Lower leg skin (tissue), 4 donors: Measurements from ENCODE around the gene CCDC40. TPM values are rescaled to one million over a fixed set of nuclear protein-coding genes. Genes with fewer than 3 reads are reported as not detected.

Source experiments
- DNase-seq, 2 donors: peaks; one replicate each; pipeline ENCODE4 v3.0.0-alpha.2; 2019; ENCODE audit warnings: low spot score in 2 of 2
- H3K4me3 ChIP-seq: fragments of 200-600 bp; sonication (generic); 2 replicates; pipeline ENCODE4 v1.5.1; 2017; ENCODE audit warnings: mild to moderate bottlenecking, low read depth; ENCODE audit not compliant: poor library complexity, severe bottlenecking
- POLR2A ChIP-seq, 2 donors: fragments of 450-650 bp; IDR thresholded peaks; one replicate each; pipeline ENCODE4 v1.6.1; 2016 to 2017; ENCODE audit warnings: antibody characterized with exemption in 2 of 2, mild to moderate bottlenecking in 1 of 2, moderate library complexity in 1 of 2
- WGBS, 2 donors: methylation state at CpG; one replicate each; pipeline ENCODE4 v1.1.5; 2018; 5-methylcytosine and 5-hydroxymethylcytosine counted together
- intact Hi-C: fragments of 100-400 bp; cut with DNase I; formaldehyde crosslinking; loops from one replicate; pipeline ENCODE4 v1.15.0; 2023; ENCODE audit warnings: low total_unique reads
- total RNA-seq, 4 donors: library from RNA; depleted of rRNA; stranded (reverse); fragments of >200 nt; gene quantifications; one replicate each; pipeline ENCODE4 v1.1.0, GENCODE V29; 2016
- TF ChIP-seq, protein P1 (sequence below), 3 donors: fragments of 450-650 bp; IDR thresholded peaks; one replicate each; pipeline ENCODE4 v1.5.1; 2016; ENCODE audit warnings: antibody characterized with exemption in 3 of 3, mild to moderate bottlenecking in 3 of 3, moderate library complexity in 2 of 3

CCDC40 gene
- total RNA-seq, 4 donors from 2014 or later = 1.2 to 5.8 (median 2.1) TPM

GRCh38 chr17:80008383-80008840, 28.0 kb upstream of the CCDC40 start:
- no peak overlapping the region for H3K4me3 ChIP-seq
- 16 to 22% methylated on average over 10 to 17 of the region's 17 CpGs for WGBS, 2 donors
- TF ChIP-seq, protein P1, sequence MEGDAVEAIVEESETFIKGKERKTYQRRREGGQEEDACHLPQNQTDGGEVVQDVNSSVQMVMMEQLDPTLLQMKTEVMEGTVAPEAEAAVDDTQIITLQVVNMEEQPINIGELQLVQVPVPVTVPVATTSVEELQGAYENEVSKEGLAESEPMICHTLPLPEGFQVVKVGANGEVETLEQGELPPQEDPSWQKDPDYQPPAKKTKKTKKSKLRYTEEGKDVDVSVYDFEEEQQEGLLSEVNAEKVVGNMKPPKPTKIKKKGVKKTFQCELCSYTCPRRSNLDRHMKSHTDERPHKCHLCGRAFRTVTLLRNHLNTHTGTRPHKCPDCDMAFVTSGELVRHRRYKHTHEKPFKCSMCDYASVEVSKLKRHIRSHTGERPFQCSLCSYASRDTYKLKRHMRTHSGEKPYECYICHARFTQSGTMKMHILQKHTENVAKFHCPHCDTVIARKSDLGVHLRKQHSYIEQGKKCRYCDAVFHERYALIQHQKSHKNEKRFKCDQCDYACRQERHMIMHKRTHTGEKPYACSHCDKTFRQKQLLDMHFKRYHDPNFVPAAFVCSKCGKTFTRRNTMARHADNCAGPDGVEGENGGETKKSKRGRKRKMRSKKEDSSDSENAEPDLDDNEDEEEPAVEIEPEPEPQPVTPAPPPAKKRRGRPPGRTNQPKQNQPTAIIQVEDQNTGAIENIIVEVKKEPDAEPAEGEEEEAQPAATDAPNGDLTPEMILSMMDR (IDR thresholded peaks at IDR 0.05) = peak in 1 of 3 donors; percentile 90
- no peak for TF ChIP-seq POLR2A (IDR thresholded peaks at IDR 0.05)
- intact Hi-C loops = loop anchor here (5.0 kb wide), 1 partner anchor 39 kb away; no protein-coding TSS in a partner anchor
- DNase-seq = peak; percentile 73 to 95

DNA sequence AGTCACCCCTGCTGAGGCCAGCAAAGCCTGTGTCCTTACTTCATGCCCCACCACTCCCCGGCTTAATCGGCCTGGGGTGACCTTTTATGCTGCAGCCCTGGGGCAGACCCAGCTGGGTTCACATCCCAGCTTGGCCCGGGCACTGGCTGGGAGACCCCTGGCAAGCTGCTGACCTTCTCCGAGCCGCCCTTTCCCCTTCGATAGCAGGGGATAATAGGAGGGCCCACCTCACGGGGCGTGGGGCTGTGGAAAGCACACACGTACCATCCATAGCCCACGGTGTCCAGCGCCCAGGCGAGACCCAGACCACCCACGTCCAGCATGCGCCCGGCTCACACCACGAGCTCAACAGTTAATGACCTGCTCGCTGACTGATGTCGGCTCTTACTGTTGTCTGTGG, 27.6 kb upstream of the CCDC40 start:
- DNase-seq = no peak
- TF ChIP-seq, protein P1 (IDR thresholded peaks at IDR 0.05) = no peak
- no peak for TF ChIP-seq POLR2A (IDR thresholded peaks at IDR 0.05)
- 85 to 92% methylated on average over 7 to 17 of the region's 18 CpGs for WGBS, 2 donors
- intact Hi-C loops = loop anchor here (5.0 kb wide), 1 partner anchor 38 kb away; no protein-coding TSS in a partner anchor
- H3K4me3 ChIP-seq = no peak overlapping the region

- WGBS, 2 donors = 89 to 92% methylated on average over 26 to 33 of the region's 34 CpGs
- intact Hi-C loops = loop anchor here (5.0 kb wide), 1 partner anchor 38 kb away; no protein-coding TSS in a partner anchor
- TF ChIP-seq, protein P1 (IDR thresholded peaks at IDR 0.05) = no peak
- TF ChIP-seq POLR2A (IDR thresholded peaks at IDR 0.05) = no peak
- DNase-seq = no peak
- no peak overlapping the region for H3K4me3 ChIP-seq
Observed at GRCh38 chr17:80009391-80010282, 26.8 kb upstream of the CCDC40 start.

GRCh38 chr17:80010283-80010858, 26.1 kb upstream of the CCDC40 start:
- intact Hi-C loops = no loop called here
- DNase-seq = no peak
- TF ChIP-seq POLR2A (IDR thresholded peaks at IDR 0.05) = no peak
- TF ChIP-seq, protein P1 (IDR thresholded peaks at IDR 0.05) = no peak
- no peak overlapping the region for H3K4me3 ChIP-seq
- WGBS, 2 donors = 92 to 93% methylated on average over 24 to 33 of the region's 33 CpGs

DNA sequence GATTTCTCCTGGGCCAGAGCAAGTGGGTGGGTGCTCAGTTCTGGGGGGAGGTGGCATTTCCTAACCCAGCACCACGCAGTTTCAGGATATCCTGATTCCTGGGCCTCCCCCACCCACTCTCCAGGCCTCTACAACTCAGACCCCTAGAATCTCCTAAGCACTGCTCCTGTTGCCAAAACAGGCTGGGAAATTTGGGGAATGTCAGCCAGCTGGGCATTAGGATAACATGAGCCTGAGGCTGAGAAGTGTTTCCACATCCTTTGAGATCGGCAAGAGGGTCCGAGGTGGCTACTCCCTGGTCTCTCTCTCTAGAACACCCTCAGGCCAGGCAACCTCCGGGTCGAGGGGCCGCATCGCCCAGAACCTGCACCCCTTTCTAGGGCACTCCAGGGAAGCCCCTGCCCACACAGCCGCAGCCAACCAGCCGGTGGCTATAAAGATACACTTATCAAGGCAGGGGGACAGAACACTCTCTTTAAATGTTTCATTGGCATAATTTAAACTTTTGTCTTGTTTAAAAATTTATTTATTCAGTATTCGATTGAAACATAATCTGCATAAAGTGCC, 24.4 kb upstream of the CCDC40 start:
- no peak for TF ChIP-seq POLR2A (IDR thresholded peaks at IDR 0.05)
- TF ChIP-seq, protein P1 (IDR thresholded peaks at IDR 0.05) = no peak
- WGBS, 2 donors = 85 to 88% methylated on average over 10 of the region's 10 CpGs
- intact Hi-C loops = no loop called here
- no peak for DNase-seq
- no peak overlapping the region for H3K4me3 ChIP-seq
